22Rv1 (cell line): ENCODE results near the gene MYH9.

Experiments used
- CTCF ChIP-seq: fragments of 450-650 bp; IDR thresholded peaks from 2 replicates; pipeline ENCODE4 v1.5.1; 2017; ENCODE audit warnings: mild to moderate bottlenecking
- ZFX ChIP-seq: fragments of 450-650 bp; IDR thresholded peaks from 2 replicates; pipeline ENCODE4 v1.6.1; 2017; ENCODE audit warnings: antibody characterized with exemption, borderline replicate concordance

GRCh38 chr22:36387709-36387958, 133 bp downstream of the MYH9 start:
- TF ChIP-seq CTCF = no peak
- no peak for TF ChIP-seq ZFX
